HG02623 (cell line): ENCODE results near the gene NUSAP1.
"Not testable (repeated sequence)": the region's sequence is repeated elsewhere in the genome, so short reads cannot be mapped to it uniquely, and the experiment has no call there.

Experiments
- ATAC-seq: cut with Tn5 transposase; IDR thresholded peaks from one replicate; pipeline ENCODE4 v1.9.1; 2021; ENCODE audit warnings: moderate library complexity; ENCODE audit not compliant: unreplicated experiment

NUSAP1 gene

GRCh38 chr15:41332194-41333025 is at the start of gene NUSAP1, which contains the start of gene OIP5:
Gene NUSAP1, plus strand, starts transcription at chr15:41332881. Its CDS starts 77 bp downstream, at chr15:41332958.
Gene OIP5, minus strand, starts transcription at chr15:41332591. Its CDS starts 30 bp downstream, at chr15:41332561.
- ATAC-seq: peak; percentile 83

GRCh38 chr15:41282980-41283652 is 49.6 kb upstream of the NUSAP1 start:
- ATAC-seq: not testable (repeated sequence)

GRCh38 chr15:41283653-41284426 is 48.8 kb upstream of the NUSAP1 start:
- peak; percentile 92 for ATAC-seq

GRCh38 chr15:41284427-41285177 is 48.1 kb upstream of the NUSAP1 start:
- ATAC-seq: no peak

- ATAC-seq: no peak
These were observed 47.4 kb upstream of the NUSAP1 start for GRCh38 chr15:41285285-41285684.

- no peak for ATAC-seq
These were observed 45.9 kb upstream of the NUSAP1 start for GRCh38 chr15:41286665-41287333.

- no peak for ATAC-seq
These were observed 44.2 kb upstream of the NUSAP1 start for GRCh38 chr15:41288464-41288863.

GRCh38 chr15:41289953-41290352 is 42.7 kb upstream of the NUSAP1 start:
- no peak for ATAC-seq

GRCh38 chr15:41291065-41291631 is 41.5 kb upstream of the NUSAP1 start:
- peak; percentile 77 for ATAC-seq

GRCh38 chr15:41292521-41292920 is 40.2 kb upstream of the NUSAP1 start:
- no peak for ATAC-seq

- not testable (repeated sequence) for ATAC-seq
These were observed 31.5 kb upstream of the NUSAP1 start for GRCh38 chr15:41301139-41301538.

- no peak for ATAC-seq
These were observed 31.1 kb upstream of the NUSAP1 start for GRCh38 chr15:41301587-41301986.

GRCh38 chr15:41304149-41304770 is 28.4 kb upstream of the NUSAP1 start:
- ATAC-seq: no peak

GRCh38 chr15:41307679-41308078 is 25.0 kb upstream of the NUSAP1 start:
- ATAC-seq: no peak

GRCh38 chr15:41309226-41309905 is 23.3 kb upstream of the NUSAP1 start:
- ATAC-seq: no peak

GRCh38 chr15:41320805-41321330 is 11.8 kb upstream of the NUSAP1 start:
- ATAC-seq: not testable (repeated sequence)

GRCh38 chr15:41323611-41324010 is 9.1 kb upstream of the NUSAP1 start:
- no peak for ATAC-seq

- no peak for ATAC-seq
These were observed 1.4 kb upstream of the NUSAP1 start for GRCh38 chr15:41331281-41331680.
